HCT116 (cell line): ENCODE measurements around the gene HLCS. TPM values are rescaled to one million over a fixed set of nuclear protein-coding genes. Genes with fewer than 3 reads are reported as not detected.
A peak's percentile ranks its signal among the peaks of the same experiment; 100 is the strongest.

Experiments
- ATAC-seq: fragments of 200-7000 bp; cut with Tn5 transposase; 2 replicates; pipeline ENCODE4 v1.9.1; 2020; ENCODE audit warnings: mild to moderate bottlenecking, moderate library complexity
- BruUV-seq: library from RNA; stranded (reverse); fragments of 400-500 nt; replicated peaks from 2 replicates; lab custom pipeline; 2021; lab: Mats Ljungman, UMichigan
- CTCF ChIA-PET: fragments of 300-600 bp; sonication (Branson Sonifier 250); formaldehyde crosslinking; loops from one replicate; lab custom pipeline; 2021; ENCODE audit warnings: antibody characterized with exemption; lab: Charles Lee
- POLR2A ChIA-PET: fragments of 300-600, 350-600 bp; sonication (Branson Sonifier 250); formaldehyde crosslinking; loops from one replicate; lab custom pipeline; 2021; ENCODE audit warnings: antibody characterized with exemption; lab: Charles Lee
- RAD21 ChIA-PET, 2 experiments: fragments of 300-600 bp; sonication (Branson Sonifier 250); formaldehyde crosslinking; loops; one replicate each; lab custom pipeline; 2023; ENCODE audit warnings: low total read pairs in 2 of 2; ENCODE audit not compliant: uncharacterized antibody in 2 of 2, unreplicated experiment in 2 of 2, low non-redundant PET in 1 of 2; lab: Charles Lee
- DNase-seq: peaks from one replicate; pipeline ENCODE4 v3.0.0-alpha.2; 2010; ENCODE audit warnings: low read depth, low spot score
- H2AFZ ChIP-seq: fragments of 200-600 bp; shearing (Covaris generic), sonication (generic); 2 replicates; pipeline ENCODE4 v1.6.1; 2017; ENCODE audit warnings: low read depth, mixed run types, mixed read lengths, antibody characterized with exemption, low read length; ENCODE audit not compliant: poor library complexity, severe bottlenecking
- H3K27ac ChIP-seq: 2 replicates; pipeline ENCODE4 v1.5.1; 2012; ENCODE audit warnings: low read depth, low read length
- H3K27me3 ChIP-seq: fragments of 200-600 bp; sonication (generic); 2 replicates; pipeline ENCODE4 v1.6.1; 2016; ENCODE audit warnings: mixed run types, low read length, mixed read lengths; ENCODE audit not compliant: insufficient read depth
- H3K36me3 ChIP-seq, 2 experiments: fragments of 200-500 bp in 1 of 2; fragments of 200-600 bp in 1 of 2; sonication (Bioruptor generic) in 1 of 2; sonication (generic) in 1 of 2; 2 replicates each; pipeline versions ENCODE4 v1.5.1 to v1.6.1; 2014 to 2016; ENCODE audit warnings: low read length in 2 of 2, inconsistent platforms in 1 of 2, mixed read lengths in 1 of 2, mixed run types in 1 of 2; ENCODE audit not compliant: insufficient read depth in 2 of 2, control insufficient read depth in 1 of 2
- H3K4me1 ChIP-seq, 2 experiments: fragments of 200-600 bp in 1 of 2; sonication (generic) in 1 of 2; 2 replicates each; pipeline versions ENCODE4 v1.5.1 to v1.6.1; 2012 to 2017; ENCODE audit warnings: low read length in 2 of 2, inconsistent platforms in 1 of 2, mild to moderate bottlenecking in 1 of 2, mixed read lengths in 1 of 2, mixed run types in 1 of 2, moderate library complexity in 1 of 2; ENCODE audit not compliant: insufficient read depth in 2 of 2, control insufficient read depth in 1 of 2
- H3K4me2 ChIP-seq: fragments of 200-600 bp; sonication (generic); 2 replicates; pipeline ENCODE4 v1.6.1; 2017; ENCODE audit warnings: mixed run types, low read length, mixed read lengths
- H3K4me3 ChIP-seq, 2 experiments: fragments of 200-600 bp in 1 of 2; sonication (generic) in 1 of 2; replicated peaks in 1 of 2; 2 replicates each; pipeline ENCODE4 v1.5.1; 2011 to 2016; ENCODE audit warnings: low read length in 2 of 2, control low read depth in 1 of 2, low read depth in 1 of 2, mild to moderate bottlenecking in 1 of 2, mixed read lengths in 1 of 2, mixed run types in 1 of 2
- H3K79me2 ChIP-seq: fragments of 200-600 bp; sonication (generic); 2 replicates; pipeline ENCODE4 v1.6.1; 2017; ENCODE audit warnings: mild to moderate bottlenecking, mixed run types, low read length, moderate library complexity, mixed read lengths; ENCODE audit not compliant: insufficient read depth
- H3K9ac ChIP-seq: fragments of 200-600 bp; sonication (generic); 2 replicates; pipeline ENCODE4 v1.6.1; 2016; ENCODE audit warnings: low read length, mixed read lengths
- H3K9me2 ChIP-seq: fragments of 200-600 bp; sonication (generic), shearing (Covaris generic); 2 replicates; pipeline ENCODE4 v1.6.1; 2017; ENCODE audit warnings: mixed run types, mild to moderate bottlenecking, moderate library complexity; ENCODE audit not compliant: insufficient read depth
- H3K9me3 ChIP-seq, 2 experiments: fragments of 200-500 bp in 1 of 2; fragments of 200-600 bp in 1 of 2; sonication (Bioruptor generic) in 1 of 2; sonication (generic) in 1 of 2; 2 replicates each; pipeline ENCODE4 v1.6.1; 2014 to 2017; ENCODE audit warnings: low read length in 2 of 2, mixed read lengths in 2 of 2, inconsistent platforms in 1 of 2, low read depth in 1 of 2, mild to moderate bottlenecking in 1 of 2, mixed run types in 1 of 2, moderate library complexity in 1 of 2; ENCODE audit not compliant: control insufficient read depth in 1 of 2, insufficient read depth in 1 of 2
- H4K20me1 ChIP-seq: fragments of 200-600 bp; sonication (generic), shearing (Covaris generic); 2 replicates; pipeline ENCODE4 v1.6.1; 2017; ENCODE audit warnings: mixed run types, mild to moderate bottlenecking, moderate library complexity; ENCODE audit not compliant: insufficient read depth
- CEBPB ChIP-seq: IDR thresholded peaks from 2 replicates; pipeline ENCODE4 v1.6.1; 2012; ENCODE audit warnings: low read depth
- EGR1 ChIP-seq: IDR thresholded peaks from 2 replicates; pipeline ENCODE4 v1.6.1; 2012; ENCODE audit warnings: low read depth
- ELF1 ChIP-seq: IDR thresholded peaks from 2 replicates; pipeline ENCODE4 v1.6.1; 2012; ENCODE audit warnings: low read depth, borderline replicate concordance
- EZH2 ChIP-seq: fragments of 200-600 bp; sonication (generic); IDR thresholded peaks from 2 replicates; pipeline ENCODE4 v1.6.1; 2017; ENCODE audit warnings: antibody characterized with exemption, mixed run types
- EZH2phosphoT487 ChIP-seq: fragments of 200-600 bp; IDR thresholded peaks from 2 replicates; pipeline ENCODE4 v1.6.1; 2018; ENCODE audit warnings: antibody characterized with exemption, borderline replicate concordance
- FOSL1 ChIP-seq: IDR thresholded peaks from 2 replicates; pipeline ENCODE4 v1.6.1; 2012; ENCODE audit warnings: low read depth
- JUND ChIP-seq: IDR thresholded peaks from 2 replicates; pipeline ENCODE4 v1.6.1; 2012
- MAX ChIP-seq: IDR thresholded peaks from 2 replicates; pipeline ENCODE4 v1.6.1; 2012
- REST ChIP-seq: IDR thresholded peaks from 2 replicates; pipeline ENCODE4 v1.6.1; 2012; ENCODE audit warnings: low read depth
- SP1 ChIP-seq: IDR thresholded peaks from 2 replicates; pipeline ENCODE4 v1.6.1; 2012; ENCODE audit warnings: low read depth
- SRF ChIP-seq: IDR thresholded peaks from 2 replicates; pipeline ENCODE4 v1.6.1; 2012; ENCODE audit warnings: low read depth
- ZBTB33 ChIP-seq: IDR thresholded peaks from 2 replicates; pipeline ENCODE4 v1.6.1; 2011; ENCODE audit warnings: mild to moderate bottlenecking, low read length, moderate library complexity; ENCODE audit not compliant: insufficient replicate concordance; ENCODE audit errors: extremely low read depth
- ZFX ChIP-seq: fragments of 450-650 bp; IDR thresholded peaks from 2 replicates; pipeline ENCODE4 v1.6.1; 2017
- intact Hi-C: fragments of 100-400 bp; cut with micrococcal nuclease; formaldehyde crosslinking; loops from 2 replicates; pipeline ENCODE4 v1.10.0; 2022
- total RNA-seq: library from RNA; stranded (reverse); gene quantifications from one replicate; pipeline ENCODE4 v1.2.1, GENCODE V29; 2021; ENCODE audit not compliant: unreplicated experiment

HLCS gene
- total RNA-seq, 1 experiment from 2014 or later: 18.5 TPM

- Histone ChIP-seq H3K4me1 (peaks cover 44 to 77% of the 10 kb centered on the region in 2 experiments), H3K9ac (peak overlapping the region; percentile 39; the same call in 1 of the 2 replicates), H3K79me2 (no peaks in the 10 kb centered on the region), H3K27me3 (no peaks in the 10 kb centered on the region), H3K4me2 (peak overlapping the region; percentile 54), H3K27ac (peak overlapping the region; percentile 54), H3K9me2 (no peaks in the 10 kb centered on the region), H2AFZ (no peak overlapping the region), H4K20me1 (no peaks in the 10 kb centered on the region), H3K4me3 (no peak overlapping the region), H3K9me3 (no peaks in the 10 kb centered on the region), H3K36me3 (no peaks in the 10 kb centered on the region)
- ChIA-PET POLR2A (no interaction called here), CTCF (no interaction called here), RAD21 (no interaction called here)
- ATAC-seq (no peak), DNase-seq (no peak)
- intact Hi-C loops: no loop called here
- BruUV-seq: TSS peak; percentile 41
- TF ChIP-seq ZBTB33 (no peak), REST (no peak), EZH2phosphoT487 (no peak), ELF1 (no peak), EGR1 (no peak), EZH2 (no peak), SRF (no peak), MAX (no peak), CEBPB (no peak), ZFX (no peak), SP1 (no peak), FOSL1 (no peak), JUND (no peak)
These were observed 181.5 kb downstream of the HLCS start for GRCh38 chr21:36784947-36785346.
